ENCODE measurements around the gene SC5D.

- no peak for TF ChIP-seq CTCF (IDR thresholded peaks at IDR 0.05)
- no peak for TF ChIP-seq POLR2A (IDR thresholded peaks at IDR 0.05)
- TF ChIP-seq POLR2AphosphoS5 (IDR thresholded peaks at IDR 0.05): no peak
- no peak for TF ChIP-seq EP300 (IDR thresholded peaks at IDR 0.05; ENCODE audit: low read depth)
Observed at GRCh38 chr11:121244884-121245283, 47.7 kb upstream of the SC5D start.

Measured in transverse colon (tissue), 4 donors.